ENCODE measurements around the gene NOTUM.

GRCh38 chr17:81916234-81917001, 44.6 kb downstream of the NOTUM start:
- TF ChIP-seq CTCF (tag by site-specific recombination; IDR thresholded peaks at IDR 0.05): no peak
- TF ChIP-seq ZFP69B (tag by site-specific recombination; IDR thresholded peaks at IDR 0.05): no peak
- TF ChIP-seq YY1 (tag by site-specific recombination; IDR thresholded peaks at IDR 0.05): no peak
- TF ChIP-seq ZNF830 (tag by site-specific recombination; IDR thresholded peaks at IDR 0.05; ENCODE audit: low read depth): no peak
- TF ChIP-seq ZIC2 (tag by site-specific recombination; IDR thresholded peaks at IDR 0.05): peak; percentile 55; the same call in 1 of the 2 replicates
- TF ChIP-seq ZNF155 (tag by site-specific recombination; IDR thresholded peaks at IDR 0.05): no peak
- TF ChIP-seq ZNF335 (tag by site-specific recombination; conservative IDR thresholded peaks at IDR 0.05): peak; percentile 90
- TF ChIP-seq, protein P1, sequence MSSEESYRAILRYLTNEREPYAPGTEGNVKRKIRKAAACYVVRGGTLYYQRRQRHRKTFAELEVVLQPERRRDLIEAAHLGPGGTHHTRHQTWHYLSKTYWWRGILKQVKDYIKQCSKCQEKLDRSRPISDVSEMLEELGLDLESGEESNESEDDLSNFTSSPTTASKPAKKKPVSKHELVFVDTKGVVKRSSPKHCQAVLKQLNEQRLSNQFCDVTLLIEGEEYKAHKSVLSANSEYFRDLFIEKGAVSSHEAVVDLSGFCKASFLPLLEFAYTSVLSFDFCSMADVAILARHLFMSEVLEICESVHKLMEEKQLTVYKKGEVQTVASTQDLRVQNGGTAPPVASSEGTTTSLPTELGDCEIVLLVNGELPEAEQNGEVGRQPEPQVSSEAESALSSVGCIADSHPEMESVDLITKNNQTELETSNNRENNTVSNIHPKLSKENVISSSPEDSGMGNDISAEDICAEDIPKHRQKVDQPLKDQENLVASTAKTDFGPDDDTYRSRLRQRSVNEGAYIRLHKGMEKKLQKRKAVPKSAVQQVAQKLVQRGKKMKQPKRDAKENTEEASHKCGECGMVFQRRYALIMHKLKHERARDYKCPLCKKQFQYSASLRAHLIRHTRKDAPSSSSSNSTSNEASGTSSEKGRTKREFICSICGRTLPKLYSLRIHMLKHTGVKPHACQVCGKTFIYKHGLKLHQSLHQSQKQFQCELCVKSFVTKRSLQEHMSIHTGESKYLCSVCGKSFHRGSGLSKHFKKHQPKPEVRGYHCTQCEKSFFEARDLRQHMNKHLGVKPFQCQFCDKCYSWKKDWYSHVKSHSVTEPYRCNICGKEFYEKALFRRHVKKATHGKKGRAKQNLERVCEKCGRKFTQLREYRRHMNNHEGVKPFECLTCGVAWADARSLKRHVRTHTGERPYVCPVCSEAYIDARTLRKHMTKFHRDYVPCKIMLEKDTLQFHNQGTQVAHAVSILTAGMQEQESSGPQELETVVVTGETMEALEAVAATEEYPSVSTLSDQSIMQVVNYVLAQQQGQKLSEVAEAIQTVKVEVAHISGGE (tag by site-specific recombination; conservative IDR thresholded peaks at IDR 0.05; ENCODE audit: low read depth): no peak

Measured in HEK293 (cell line).